GM18909 (cell line): ENCODE results near the gene ZC3H4.
"Not testable (repeated sequence)": the region's sequence is repeated elsewhere in the genome, so short reads cannot be mapped to it uniquely, and the experiment has no call there.

Source experiments
- ATAC-seq: cut with Tn5 transposase; IDR thresholded peaks from one replicate; pipeline ENCODE4 v1.9.1; 2021; ENCODE audit warnings: mild to moderate bottlenecking; ENCODE audit not compliant: unreplicated experiment, poor library complexity

Gene ZC3H4

DNA sequence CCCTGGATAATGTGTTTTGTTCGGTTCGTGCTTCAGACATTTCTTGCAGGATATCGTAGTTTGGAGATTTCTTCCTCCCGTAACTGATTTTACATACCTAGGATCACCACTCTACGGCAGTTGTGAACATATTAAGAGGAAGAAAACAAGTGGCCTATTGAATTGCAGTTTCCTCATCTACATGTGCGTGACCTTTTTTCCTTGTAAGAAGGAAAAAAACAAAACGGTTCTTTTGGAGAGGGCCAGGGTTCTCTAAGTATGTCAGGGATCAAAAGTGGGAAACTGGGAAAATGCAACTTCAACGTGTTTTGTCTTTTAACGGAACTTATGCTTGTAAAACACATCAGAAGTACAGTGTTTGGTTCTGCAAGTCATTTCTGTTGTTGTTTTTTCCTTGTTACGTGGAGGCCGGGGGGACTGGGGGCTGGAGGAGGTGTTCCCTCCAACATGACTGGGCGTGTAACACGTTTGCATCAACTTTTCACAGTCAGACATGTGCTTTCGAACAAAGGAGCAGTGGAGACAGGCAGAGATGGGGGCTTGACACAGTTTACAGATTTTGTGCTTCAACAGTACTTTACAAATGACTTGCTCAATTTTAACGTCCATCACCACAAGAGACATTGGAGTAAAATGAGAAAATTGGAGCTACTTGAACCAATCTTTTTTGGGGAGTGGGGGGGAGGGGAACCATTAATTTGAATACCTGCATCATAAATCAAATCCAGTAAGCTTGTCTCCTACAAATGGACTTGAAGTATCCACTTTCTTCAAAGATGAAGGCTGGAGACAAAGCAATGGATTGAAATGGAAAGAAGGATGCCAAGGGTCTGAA lies 3.8 kb downstream of the ZC3H4 start:
- no peak for ATAC-seq

GRCh38 chr19:47109177-47109540 lies 4.4 kb downstream of the ZC3H4 start:
- ATAC-seq, result no peak

DNA sequence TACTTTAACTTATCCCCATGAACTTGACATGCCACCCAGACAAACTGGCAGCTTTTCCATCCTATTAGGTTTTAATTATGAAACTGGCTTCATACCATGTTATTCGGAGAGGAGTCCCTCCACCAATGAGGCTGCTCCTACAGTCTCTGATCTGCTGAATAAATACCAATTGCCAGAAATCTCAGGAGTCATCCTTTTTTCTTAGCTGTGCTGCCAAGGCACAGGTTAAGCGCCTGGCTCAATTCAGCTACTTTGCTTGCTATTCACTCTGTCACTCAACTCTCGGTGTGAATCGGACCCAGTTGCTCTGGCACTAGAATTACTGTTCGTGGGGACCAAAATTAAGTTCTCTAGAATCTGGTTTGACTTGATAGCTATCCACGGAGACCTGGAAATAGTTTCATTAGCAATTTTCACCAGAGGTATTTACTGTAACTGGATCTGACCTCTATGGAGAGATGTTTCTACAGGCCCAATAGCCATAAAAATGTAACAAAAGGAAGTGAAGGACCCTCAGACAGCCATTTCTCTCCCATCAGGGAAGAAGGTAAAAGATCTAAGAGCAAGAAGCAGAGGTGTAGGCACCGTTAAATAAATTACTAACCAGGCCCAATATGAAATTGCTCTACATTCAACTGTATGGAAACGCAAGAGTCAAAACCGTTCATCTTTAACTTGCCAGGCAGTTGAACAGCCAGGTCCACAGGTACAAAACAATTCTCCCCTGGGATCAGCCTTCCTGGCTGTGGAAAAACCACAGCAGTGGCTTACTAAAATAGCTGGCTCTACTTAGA lies 5.4 kb downstream of the ZC3H4 start:
- no peak for ATAC-seq

- ATAC-seq, result no peak
Observed at GRCh38 chr19:47107202-47107952, 6.2 kb downstream of the ZC3H4 start.

DNA sequence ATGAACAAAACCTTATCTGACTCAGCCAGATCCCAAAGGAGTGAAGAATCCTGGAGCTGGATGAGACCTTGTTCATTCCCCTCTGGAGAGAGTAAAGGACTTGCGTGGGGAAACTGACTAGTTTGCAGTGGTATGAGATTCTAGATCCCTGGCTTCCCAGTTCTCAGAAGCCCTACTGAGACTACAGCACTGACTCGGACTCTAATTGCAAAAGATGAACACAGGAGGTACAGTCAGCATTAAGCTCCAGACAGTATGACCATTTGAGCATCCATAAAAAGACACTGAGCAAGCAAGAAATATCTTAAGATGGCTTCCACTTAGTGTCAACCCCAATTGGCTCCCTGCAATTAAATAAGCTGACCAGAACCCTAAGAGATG lies 6.8 kb downstream of the ZC3H4 start:
- ATAC-seq, result no peak

GRCh38 chr19:47105874-47106273 lies 7.7 kb downstream of the ZC3H4 start:
- ATAC-seq, result no peak

- ATAC-seq, result no peak
Observed at GRCh38 chr19:47104680-47105079, 8.9 kb downstream of the ZC3H4 start.

- no peak for ATAC-seq
Observed at GRCh38 chr19:47102346-47103060, 11.1 kb downstream of the ZC3H4 start.

- ATAC-seq, result not testable (repeated sequence)
Observed at GRCh38 chr19:47101116-47101515, 12.5 kb downstream of the ZC3H4 start.

DNA sequence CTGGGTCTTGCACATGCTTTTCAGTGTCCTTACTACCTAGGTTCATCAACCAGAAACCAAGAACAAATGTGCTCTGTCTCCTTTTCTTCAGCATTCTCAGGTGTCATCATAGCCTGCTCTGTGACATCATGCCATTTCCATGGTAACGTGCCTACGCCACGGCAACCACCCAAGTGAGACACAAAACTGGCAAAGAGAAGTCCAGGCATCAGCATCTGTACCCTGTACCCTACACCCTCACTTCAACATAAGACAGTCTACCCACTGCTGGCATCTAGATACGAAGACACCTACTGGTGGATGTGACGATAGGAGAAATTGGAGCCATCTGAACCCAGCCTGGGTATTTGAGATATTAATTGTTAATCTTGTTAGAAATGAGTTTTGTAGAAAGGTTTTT lies 13.3 kb downstream of the ZC3H4 start:
- ATAC-seq, result no peak

- no peak for ATAC-seq
Observed at GRCh38 chr19:47099576-47100050, 14.0 kb downstream of the ZC3H4 start.

GRCh38 chr19:47098608-47099007 lies 15.0 kb downstream of the ZC3H4 start:
- no peak for ATAC-seq

- no peak for ATAC-seq
Observed at GRCh38 chr19:47097396-47098201, 16.0 kb downstream of the ZC3H4 start.

DNA sequence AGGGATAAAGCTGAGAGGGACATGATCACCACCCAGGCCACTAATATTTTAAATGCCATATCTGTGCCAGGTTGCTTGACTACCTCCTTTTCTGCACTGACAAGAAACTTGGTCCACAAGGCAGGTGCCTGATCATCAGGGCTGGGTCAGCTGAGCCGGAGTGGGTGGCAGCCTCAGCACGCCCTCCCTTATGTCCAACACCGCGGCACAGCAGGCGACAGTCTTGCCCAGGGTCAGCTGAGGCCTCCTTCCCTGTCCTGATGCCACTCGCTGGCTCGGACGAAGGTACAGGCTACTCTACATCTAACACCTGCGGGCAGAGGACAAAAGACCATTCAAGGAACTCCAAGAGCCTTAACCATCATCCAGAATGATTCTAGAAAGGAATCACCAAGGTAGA lies 16.9 kb downstream of the ZC3H4 start:
- ATAC-seq, result no peak

DNA sequence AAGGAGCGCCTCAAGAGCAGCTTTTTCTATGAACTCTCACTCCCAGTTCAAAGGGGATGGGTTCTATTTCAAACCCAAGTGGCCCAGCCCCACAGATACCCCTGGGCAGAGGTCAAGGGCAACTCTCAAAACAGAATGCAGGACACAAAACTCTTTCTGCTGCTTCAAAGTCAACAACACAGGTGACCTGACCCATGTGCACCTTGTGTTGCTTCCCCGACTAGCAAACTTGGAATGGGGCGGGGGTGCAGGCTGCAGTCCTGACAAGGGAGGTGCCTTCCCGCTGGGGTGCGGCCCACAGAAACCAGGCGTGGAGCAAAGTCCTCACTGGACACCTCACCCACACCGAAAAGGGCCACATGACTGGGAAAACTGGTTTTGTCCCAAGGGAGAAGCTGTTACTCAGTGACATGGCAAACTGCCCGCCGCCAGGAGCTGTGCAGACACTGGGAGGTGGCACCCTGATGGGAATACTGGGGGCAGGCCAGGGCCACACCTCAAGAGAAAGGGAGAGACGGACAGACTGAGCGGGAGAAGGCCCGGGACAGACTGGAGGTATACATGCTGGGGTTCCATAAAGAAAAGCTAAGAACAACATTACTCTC lies 17.4 kb downstream of the ZC3H4 start:
- no peak for ATAC-seq

GRCh38 chr19:47095476-47096099 lies 18.0 kb downstream of the ZC3H4 start:
- ATAC-seq, result no peak

DNA sequence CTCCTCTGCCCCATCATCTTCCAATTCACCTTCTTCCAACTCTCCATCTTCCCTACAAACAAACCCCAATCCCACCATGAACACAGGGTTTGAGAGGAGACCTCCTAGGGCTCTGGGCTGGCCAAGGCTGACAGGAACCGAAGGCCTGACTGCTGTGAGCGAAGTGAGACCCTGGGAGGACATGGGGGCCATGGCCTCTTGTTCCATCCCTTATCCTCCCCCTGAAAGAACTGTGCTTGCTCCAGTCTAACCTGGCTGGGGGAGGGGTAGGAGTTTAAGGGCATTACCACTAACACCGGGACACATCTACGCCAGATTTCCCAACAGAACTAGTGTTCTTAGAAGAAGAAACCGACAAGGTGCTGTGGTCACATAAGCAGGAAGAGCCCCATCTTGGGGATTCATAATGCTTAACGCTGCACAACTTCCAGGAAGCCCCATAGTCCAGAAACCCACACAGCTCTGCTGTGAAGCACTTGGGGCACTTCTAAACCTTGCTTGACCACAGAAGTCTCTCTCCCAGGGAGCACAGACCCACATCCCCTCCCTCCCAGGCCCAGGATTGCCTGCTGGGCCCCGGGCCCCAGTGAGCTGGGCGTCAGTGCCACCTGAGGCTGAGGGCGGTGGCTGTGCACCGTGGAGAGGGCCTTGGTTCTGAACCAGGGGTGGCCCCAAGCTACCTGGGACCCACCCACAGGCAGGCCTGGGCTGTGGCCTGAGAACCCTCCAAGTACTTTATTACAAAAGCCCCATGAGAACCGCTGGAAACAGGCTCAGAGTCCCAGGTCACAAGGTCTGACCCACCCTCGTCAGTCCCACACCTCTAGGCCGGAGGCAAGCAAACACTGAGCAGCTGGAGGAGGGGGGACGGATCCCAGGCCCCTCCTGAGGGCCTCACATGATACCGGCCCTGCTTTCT lies 18.8 kb downstream of the ZC3H4 start:
- ATAC-seq, result peak; percentile 46

- ATAC-seq, result no peak
Observed at GRCh38 chr19:47093841-47094240, 19.7 kb downstream of the ZC3H4 start.
